ENCODE data around the gene TOR3A.

Gene TOR3A

GRCh38 chr1:179058487-179059483 is 23.1 kb upstream of the TOR3A start:
- no peak for TF ChIP-seq CTCF (IDR thresholded peaks at IDR 0.05)

- TF ChIP-seq CTCF (IDR thresholded peaks at IDR 0.05): no peak
These were observed 20.2 kb upstream of the TOR3A start for GRCh38 chr1:179061360-179062282.

GRCh38 chr1:179066471-179066870 is 15.4 kb upstream of the TOR3A start:
- no peak for TF ChIP-seq CTCF (IDR thresholded peaks at IDR 0.05)

- no peak for TF ChIP-seq CTCF (IDR thresholded peaks at IDR 0.05)
These were observed 4.5 kb upstream of the TOR3A start for GRCh38 chr1:179077396-179077795.

- TF ChIP-seq CTCF (IDR thresholded peaks at IDR 0.05): peak; percentile 77
These were observed 2.6 kb upstream of the TOR3A start for GRCh38 chr1:179079113-179079761.

GRCh38 chr1:179080866-179081686 is 794 bp upstream of the TOR3A start:
- no peak for TF ChIP-seq CTCF (IDR thresholded peaks at IDR 0.05)
